ENCODE data around the gene NQO2.
"Not testable (repeated sequence)": the region's sequence is repeated elsewhere in the genome, so short reads cannot be mapped to it uniquely, and the experiment has no call there.

- TF ChIP-seq, protein P1, sequence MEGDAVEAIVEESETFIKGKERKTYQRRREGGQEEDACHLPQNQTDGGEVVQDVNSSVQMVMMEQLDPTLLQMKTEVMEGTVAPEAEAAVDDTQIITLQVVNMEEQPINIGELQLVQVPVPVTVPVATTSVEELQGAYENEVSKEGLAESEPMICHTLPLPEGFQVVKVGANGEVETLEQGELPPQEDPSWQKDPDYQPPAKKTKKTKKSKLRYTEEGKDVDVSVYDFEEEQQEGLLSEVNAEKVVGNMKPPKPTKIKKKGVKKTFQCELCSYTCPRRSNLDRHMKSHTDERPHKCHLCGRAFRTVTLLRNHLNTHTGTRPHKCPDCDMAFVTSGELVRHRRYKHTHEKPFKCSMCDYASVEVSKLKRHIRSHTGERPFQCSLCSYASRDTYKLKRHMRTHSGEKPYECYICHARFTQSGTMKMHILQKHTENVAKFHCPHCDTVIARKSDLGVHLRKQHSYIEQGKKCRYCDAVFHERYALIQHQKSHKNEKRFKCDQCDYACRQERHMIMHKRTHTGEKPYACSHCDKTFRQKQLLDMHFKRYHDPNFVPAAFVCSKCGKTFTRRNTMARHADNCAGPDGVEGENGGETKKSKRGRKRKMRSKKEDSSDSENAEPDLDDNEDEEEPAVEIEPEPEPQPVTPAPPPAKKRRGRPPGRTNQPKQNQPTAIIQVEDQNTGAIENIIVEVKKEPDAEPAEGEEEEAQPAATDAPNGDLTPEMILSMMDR (IDR thresholded peaks at IDR 0.05 in 2 of 3, conservative IDR thresholded peaks at IDR 0.05 in 1 of 3; ENCODE audit: borderline replicate concordance in 1 of 3, insufficient read depth in 1 of 3, low read depth in 2 of 3, low read length in 2 of 3), result not testable (repeated sequence)
- not testable (repeated sequence) for TF ChIP-seq ATF3 (IDR thresholded peaks at IDR 0.05); EZH2phosphoT487 (IDR thresholded peaks at IDR 0.05; ENCODE audit: borderline replicate concordance); REST (IDR thresholded peaks at IDR 0.05; ENCODE audit: low read depth); EZH2 (IDR thresholded peaks at IDR 0.05); POLR2A (IDR thresholded peaks at IDR 0.05; ENCODE audit: borderline replicate concordance, extremely low read depth, insufficient read depth, insufficient read length); SRF (IDR thresholded peaks at IDR 0.05; ENCODE audit: low read depth); MAX (IDR thresholded peaks at IDR 0.05); SIN3A (IDR thresholded peaks at IDR 0.05; ENCODE audit: low read depth); POLR2AphosphoS5 (IDR thresholded peaks at IDR 0.05; ENCODE audit: low read depth, low read length); ZNF274 (IDR thresholded peaks at IDR 0.05; ENCODE audit: low read depth, low read length)
Observed at GRCh38 chr6:3048009-3048408, 48.3 kb downstream of the NQO2 start.
